NB4 (cell line): ENCODE measurements around the gene NATD1.

ENCODE experiments used
- DNase-seq: peaks from one replicate; pipeline ENCODE4 v3.0.0; 2010; ENCODE audit warnings: low read depth
- H3K4me3 ChIP-seq: one replicate; pipeline ENCODE4 v1.5.1; 2011; ENCODE audit warnings: mild to moderate bottlenecking, low read depth, low read length, moderate library complexity
- CTCF ChIP-seq: IDR thresholded peaks from one replicate; pipeline ENCODE4 v1.5.1; 2012; ENCODE audit warnings: low read depth, low read length
- MAX ChIP-seq: IDR thresholded peaks from 2 replicates; pipeline ENCODE4 v1.6.1; 2011; ENCODE audit warnings: low read depth, low read length
- MYC ChIP-seq: IDR thresholded peaks from 2 replicates; pipeline ENCODE4 v1.6.1; 2011; ENCODE audit warnings: low read depth, low read length
- POLR2A ChIP-seq: IDR thresholded peaks from 2 replicates; pipeline ENCODE4 v1.6.1; 2011; ENCODE audit warnings: mild to moderate bottlenecking; ENCODE audit not compliant: insufficient read length; ENCODE audit errors: extremely low read depth

NATD1 gene

GRCh38 chr17:21271454-21272183, 18.4 kb upstream of the NATD1 start:
- DNase-seq = no peak
- TF ChIP-seq CTCF (no peak), MAX (no peak), POLR2A (no peak), MYC (no peak)
- no peak overlapping the region for H3K4me3 ChIP-seq

GRCh38 chr17:21269394-21269793, 16.2 kb upstream of the NATD1 start:
- no peak for TF ChIP-seq CTCF
- DNase-seq = no peak
- H3K4me3 ChIP-seq = no peak overlapping the region

- no peak for DNase-seq
- no peak overlapping the region for H3K4me3 ChIP-seq
- no peak for TF ChIP-seq MAX
These were observed 15.5 kb upstream of the NATD1 start for GRCh38 chr17:21268596-21269188.

- no peak for TF ChIP-seq MYC
- TF ChIP-seq MAX = no peak
- TF ChIP-seq POLR2A = no peak
- TF ChIP-seq CTCF = no peak
- DNase-seq = no peak
These were observed 10.2 kb upstream of the NATD1 start for GRCh38 chr17:21263376-21263775.

GRCh38 chr17:21262259-21262993, 9.2 kb upstream of the NATD1 start:
- H3K4me3 ChIP-seq = no peak overlapping the region
- no peak for DNase-seq
- TF ChIP-seq MYC (no peak), CTCF (no peak), POLR2A (no peak)

More at GRCh38 chr17:21263376-21263775, 10.2 kb upstream of the NATD1 start:
- no peak overlapping the region for H3K4me3 ChIP-seq

- no peak overlapping the region for H3K4me3 ChIP-seq
- TF ChIP-seq MAX (no peak), CTCF (no peak), MYC (no peak), POLR2A (no peak)
- no peak for DNase-seq
These were observed 5.4 kb upstream of the NATD1 start for GRCh38 chr17:21258593-21258992.
